Dedifferentiated amniotic fluid mesenchymal stem cell (primary cell): Measurements from ENCODE around the gene EPHA5.

Experiments
- DNase-seq: peaks from one replicate; pipeline ENCODE4 v3.0.0-alpha.2; 2016; ENCODE audit errors: extremely low spot score

The EPHA5 gene

DNA sequence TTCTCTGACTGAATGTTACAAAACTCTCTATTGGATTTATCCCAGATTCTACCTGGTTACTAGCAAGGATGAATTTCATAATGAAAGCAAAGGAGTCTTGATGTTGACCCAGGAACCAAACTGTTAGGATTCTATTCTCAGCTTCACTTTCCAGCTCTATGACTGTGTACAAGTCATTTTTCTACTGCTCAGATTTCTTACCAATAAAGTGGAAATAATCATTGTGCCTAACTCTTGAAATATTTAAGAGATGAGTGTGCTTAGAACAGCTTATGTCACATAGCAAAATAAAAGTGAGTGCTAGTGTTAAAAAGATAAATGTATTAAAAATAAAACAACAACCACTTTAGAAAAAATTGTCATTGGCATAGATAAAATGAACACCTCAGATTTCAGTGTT lies 45.6 kb downstream of the EPHA5 start:
- no peak for DNase-seq

DNA sequence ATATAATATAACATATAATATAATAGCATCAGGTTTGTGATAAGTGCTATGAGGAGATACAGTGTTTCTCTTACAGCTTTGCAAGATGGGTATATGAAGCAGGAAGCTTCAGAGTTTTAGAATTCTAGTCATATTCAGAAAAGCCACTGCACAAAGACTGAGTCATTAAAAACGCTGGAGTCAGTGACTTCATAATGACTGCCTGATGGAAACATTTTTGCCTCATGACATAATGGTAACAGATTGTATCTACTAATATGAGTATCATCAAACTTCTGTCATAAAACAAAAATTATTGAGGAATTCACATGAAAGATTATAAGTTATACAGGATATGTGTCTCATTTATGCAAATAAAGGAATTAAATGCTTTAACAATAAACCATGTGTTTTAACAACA lies 46.8 kb downstream of the EPHA5 start:
- DNase-seq: peak; percentile 88

DNA sequence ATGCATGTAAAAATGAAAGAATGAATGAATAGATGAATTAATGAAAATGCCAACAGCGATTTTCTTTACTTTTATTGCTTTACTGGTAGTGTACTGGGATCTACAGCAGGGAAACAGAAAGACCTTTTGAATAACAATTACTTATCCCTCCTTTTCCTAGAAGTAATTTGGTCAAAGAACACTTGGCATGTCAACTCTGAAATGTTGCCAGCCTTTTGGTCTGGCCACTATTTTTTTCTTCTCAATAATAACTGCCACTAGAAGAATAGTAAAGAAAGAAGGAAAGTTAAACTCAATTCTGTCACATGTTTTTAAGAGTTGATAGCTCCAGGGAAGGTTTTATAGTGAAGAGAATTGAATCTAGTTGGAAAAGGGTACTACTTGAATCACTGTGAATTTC lies 52.9 kb downstream of the EPHA5 start:
- DNase-seq: no peak

DNA sequence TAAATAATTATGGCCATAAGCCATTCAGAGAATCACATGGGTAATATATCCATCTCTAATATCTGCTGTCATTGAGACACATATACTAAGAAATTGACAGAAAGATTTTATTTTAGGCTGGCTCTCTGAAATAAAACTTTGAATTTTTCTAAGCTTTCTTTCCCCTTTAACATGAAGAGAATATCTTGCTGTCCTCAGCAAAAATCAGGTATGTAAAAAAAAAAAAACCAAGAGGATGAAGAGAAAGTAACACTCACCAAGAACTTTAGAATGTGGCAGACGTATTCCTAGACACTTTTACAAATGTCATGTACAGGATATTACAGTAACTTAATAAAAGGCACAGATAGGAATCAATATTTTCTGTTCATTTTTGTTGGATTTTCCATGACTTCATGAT lies 65.8 kb downstream of the EPHA5 start:
- DNase-seq: no peak

DNA sequence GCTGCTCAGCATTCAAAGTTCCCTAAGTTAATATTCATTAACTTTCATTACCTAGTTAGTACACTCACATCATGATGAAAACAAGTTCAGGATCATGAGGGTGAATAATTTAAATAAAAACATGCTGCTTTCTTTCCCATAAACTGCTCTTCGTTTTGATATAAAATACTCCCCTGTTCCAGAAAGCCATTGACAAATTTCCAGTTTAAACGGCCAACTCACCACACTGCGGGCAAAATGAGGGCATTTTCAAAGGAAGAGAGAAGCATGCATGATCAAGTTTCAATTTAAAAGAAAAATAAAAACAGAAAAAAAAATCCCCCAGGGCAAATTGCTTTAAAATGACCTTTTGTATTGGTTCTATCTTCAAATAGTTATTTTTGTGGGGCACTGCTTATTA lies 69.6 kb downstream of the EPHA5 start:
- DNase-seq: peak; percentile 26

DNA sequence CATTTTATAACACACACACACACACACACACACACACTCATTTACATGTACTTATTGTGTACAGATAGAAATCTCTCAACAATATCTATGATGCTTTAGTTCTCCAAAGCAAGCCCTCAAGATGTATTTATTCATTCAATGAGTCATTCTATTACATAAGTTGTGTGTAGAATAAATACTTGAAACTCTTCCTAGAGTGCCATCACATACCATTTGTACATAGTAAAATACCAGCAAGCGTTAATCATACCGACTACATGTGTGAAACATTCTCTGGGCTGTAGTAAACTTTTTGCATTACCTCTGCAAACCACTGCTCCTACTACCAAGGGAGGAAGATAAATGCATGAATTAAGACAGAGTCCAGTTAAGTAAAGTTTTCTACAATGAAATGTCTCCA lies 70.9 kb downstream of the EPHA5 start:
- no peak for DNase-seq

DNA sequence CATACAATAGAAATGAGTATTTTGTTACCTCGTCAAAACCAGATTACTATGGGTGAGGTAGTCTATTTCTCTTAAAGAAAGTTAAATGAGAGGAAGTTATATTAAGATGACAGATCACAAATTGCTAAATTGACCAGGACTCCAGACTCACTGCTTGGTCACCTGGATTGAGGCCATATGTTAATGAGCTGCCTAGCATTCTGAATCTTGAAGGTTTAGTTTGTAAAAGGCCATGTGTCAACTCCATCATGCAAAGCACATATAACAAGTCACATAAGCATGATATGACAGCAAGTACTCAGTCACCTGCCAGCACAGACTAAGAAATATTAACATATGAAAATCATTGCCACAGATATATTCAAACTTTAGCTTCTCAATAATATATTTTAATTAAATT lies 72.6 kb downstream of the EPHA5 start:
- DNase-seq: no peak

DNA sequence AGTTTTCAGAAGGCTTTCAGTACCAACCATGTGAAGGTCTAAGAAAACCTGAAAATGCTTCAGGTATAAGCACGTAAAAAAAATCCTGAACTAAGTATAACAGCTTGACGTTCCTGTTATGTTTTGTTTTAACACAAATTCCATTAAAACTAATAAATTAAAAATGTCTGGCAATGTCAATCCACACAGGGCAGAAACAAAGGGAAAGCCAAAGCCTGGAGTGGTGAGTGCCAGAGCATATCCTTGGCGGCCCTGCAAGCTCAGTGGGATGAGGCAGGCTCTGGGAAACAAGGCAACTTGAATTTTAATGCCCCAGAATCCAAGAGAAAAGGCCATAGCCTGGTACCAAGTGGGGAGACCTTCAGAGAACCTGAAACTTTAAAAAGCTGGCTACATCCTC lies 78.2 kb downstream of the EPHA5 start:
- DNase-seq: no peak

DNA sequence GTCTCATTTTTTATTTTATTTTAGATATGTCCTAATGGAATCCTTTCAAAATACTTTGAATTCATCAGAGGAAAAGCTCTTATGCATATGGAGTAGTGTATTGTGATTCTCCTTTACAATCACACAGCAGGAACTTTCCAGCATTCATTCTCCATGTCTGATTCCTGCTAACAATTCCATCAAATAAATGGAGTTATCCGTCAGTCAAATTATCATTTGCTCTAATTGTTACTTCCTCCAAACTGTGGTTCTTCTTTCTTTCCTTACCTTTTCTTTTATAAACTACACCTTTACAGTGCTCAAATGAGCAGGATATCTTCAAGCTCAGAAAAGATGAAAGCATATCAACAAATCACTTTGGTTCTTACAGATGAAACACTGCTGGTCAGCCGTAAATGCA lies 80.4 kb downstream of the EPHA5 start:
- no peak for DNase-seq

DNA sequence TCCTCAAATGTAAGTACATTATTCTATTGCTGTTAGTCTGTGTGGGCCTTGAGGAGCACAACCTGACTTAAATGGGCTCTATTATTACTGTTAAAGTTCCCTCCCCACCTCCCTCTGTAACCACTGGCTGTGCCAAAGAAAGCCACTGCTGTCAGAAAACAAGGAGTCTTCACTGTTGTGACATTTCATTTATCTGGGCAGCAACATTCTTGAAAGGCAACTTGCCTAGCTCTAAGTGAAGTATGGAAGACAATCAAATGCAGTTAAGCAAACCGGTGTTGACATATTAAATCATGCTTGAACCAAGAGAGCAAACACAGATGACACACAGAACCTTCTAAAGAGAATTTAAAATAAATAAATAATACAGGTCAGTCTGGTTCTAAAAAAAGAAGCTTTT lies 81.0 kb downstream of the EPHA5 start:
- no peak for DNase-seq

DNA sequence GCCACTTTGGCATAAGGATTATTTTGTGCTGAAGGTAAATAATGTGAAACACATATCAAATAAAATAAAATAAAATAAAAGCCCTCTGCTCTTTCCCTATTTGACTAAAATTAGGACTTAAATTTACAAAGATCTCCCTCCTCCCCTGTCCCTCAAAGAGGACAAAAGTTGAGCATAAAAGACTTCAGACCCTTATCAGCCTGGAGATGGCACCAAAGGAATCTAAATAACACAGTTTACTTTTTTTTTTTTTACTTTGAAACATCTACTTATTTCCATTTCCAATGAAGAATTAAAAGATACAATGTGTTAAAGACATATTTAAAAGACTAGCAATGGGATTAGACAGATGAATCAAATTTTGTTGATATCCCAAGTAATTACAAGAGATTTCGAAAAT lies 89.7 kb downstream of the EPHA5 start:
- DNase-seq: peak; percentile 23

DNA sequence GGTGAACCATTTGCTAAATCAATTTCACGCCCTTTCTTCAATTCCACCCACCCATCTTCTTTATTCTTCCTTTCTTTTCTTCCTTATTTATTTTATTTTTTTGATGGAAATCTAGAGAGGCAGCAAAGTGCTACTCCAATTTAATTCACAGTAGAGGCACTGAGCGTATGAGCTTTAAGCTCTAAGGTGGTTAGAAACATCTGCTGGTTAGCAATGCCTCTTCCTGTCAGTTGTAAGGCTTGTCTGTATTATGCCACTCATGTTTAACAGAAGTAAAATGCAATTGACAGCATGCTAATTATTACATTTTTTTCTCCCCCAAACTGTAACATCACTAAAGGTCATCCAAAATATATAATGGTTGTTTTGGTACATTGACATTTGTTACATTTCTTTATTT lies 103.8 kb downstream of the EPHA5 start:
- DNase-seq: no peak

DNA sequence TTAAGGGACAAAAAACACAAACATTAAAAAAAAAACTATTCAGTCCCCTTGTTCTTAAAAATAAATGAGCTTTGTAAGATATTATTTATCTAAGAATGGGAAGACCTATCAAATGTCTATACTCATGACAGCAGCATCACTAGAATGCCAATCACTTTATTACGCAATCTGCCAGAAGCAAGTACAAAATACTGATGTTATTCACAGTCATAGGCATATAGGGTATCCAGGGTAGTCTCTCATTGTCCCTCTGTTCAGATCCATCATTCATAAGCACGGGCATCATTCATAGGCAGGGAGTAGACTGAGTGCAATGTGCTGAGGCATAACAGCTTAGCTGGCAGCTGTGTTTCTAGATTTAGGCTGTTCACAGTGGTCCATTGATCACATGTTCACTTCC lies 109.1 kb downstream of the EPHA5 start:
- DNase-seq: no peak

DNA sequence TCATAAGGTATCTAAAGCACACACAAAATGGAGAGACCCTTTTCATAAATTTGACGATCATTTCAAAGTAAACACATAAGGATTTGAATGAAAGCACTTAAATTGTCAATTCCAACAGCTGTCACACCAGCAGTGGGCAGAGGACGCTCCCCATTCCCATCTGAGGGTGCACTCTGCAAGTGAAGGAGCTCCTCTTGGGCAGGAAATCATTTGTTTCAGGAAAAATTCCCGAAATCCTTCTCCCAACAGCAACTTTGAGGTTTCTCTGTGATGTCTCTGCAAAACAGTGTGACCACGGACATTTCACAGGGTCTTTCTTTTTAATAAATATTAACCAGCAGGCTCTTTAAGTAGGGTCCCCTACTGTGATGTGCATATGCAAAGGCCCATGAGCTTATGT lies 111.0 kb downstream of the EPHA5 start:
- DNase-seq: no peak

DNA sequence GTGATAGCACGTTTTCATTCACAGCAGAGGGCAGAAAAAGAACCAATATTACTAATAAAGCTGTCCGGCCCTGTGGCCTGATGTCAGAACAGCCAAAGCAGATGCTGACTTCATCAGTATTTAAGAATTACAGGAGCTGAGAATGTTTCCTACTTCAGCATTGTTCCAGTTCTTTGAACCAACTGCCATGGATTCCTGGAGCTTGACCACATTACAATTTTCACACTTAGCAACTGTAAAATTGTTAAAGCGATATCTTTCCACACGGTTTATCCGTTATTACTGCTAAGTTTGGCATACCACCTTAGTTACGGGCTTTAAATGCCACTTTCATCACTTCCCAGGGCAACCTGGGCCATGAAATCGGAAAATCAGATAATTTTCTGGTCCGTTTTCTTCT lies 118.2 kb downstream of the EPHA5 start:
- DNase-seq: no peak

DNA sequence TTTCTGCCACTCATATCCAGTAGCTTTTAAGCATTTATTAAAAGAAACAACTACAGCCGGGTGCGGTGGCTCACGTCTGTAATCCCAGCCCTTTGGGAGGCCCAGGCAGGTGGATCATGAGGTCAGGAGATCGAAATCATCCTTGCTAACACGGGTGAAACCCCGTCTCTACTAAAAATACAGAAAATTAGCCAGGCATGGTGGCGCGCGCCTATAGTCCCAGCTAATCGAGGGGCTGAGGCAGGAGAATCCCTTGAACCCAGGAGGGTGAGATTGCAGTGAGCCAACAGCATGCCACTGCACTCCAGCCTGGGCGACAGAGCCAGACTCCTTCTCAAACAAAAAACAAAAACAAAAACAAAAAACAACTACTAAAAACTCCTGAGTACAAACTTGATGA lies 119.8 kb downstream of the EPHA5 start:
- no peak for DNase-seq

DNA sequence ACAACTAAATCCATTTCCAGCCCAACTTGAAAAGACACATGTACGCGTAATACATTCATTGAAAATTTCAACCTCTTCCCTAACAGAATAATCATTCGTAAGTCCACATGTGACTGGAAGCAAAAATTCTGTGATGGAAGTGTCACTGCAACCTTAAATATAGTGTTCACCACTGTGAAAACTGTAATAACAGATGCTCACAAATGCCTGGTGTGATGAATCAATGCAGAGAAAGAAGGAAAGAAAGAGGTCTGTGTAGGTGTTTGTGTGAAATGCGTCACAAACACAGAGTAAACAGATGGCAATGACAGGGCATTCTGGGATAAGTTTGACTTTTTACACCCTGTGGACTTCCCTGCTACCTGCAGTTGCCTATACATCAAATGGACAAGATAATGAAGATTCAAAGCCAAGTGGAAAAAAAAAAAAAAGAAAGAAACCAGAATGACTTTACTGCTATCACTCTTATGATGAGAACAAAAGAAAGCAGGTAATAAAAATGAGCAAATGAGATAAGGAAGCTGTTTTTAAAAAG lies 123.3 kb downstream of the EPHA5 start:
- DNase-seq: no peak

DNA sequence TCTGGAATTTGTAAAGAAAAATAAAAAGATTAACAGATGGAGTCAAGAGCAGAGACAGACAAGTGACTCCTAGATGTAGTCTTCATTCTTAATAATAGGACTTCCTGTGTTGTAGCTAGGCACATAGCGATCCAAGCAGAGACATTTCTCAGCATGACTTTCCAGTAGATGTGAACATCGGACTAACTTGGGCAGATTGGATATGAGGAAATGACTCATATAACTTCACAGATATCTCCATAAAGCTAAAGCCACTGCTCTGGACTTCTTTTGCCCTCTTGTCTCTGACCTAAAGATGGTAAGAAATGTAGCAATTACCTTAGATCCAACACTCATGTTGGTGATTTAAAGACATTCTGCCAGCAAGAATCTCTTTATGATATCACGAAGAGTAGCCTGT lies 131.7 kb downstream of the EPHA5 start:
- no peak for DNase-seq

DNA sequence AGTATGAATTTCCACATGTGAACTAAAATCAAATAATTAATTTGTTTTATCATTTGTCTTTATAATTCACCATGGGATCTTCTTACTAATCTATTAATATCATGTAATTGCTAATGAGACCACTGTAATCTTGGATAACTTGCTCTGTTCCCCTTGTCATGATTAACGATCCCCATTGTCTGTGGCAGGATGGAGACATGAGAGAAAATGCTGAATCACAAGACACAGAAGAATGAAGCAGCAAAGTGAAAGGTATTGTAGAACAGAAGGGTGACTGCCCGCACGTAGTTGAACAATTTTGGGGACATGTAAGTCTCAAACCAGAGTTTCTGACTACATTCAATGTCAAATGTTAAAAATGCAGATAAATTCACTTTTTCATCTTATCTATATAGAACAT lies 135.2 kb downstream of the EPHA5 start:
- no peak for DNase-seq

DNA sequence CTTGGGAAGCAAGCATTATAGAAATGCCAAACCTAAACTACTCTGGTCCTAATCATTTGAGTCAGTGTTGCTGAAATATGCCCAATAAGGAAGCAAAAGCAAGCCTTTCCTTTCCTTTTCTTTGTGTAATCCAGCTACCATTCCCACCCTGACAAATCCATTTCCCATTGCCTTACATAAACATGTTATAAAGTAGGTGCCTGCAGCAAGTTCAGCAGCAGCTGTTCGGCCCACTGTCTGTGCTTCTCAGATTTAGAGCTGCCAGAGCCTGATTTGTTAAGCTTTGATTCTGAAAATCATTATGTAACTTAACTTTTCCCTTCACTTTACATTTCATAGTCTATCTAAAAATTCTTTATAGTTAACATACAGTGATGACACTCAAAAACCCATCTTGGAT lies 148.6 kb downstream of the EPHA5 start:
- DNase-seq: no peak

DNA sequence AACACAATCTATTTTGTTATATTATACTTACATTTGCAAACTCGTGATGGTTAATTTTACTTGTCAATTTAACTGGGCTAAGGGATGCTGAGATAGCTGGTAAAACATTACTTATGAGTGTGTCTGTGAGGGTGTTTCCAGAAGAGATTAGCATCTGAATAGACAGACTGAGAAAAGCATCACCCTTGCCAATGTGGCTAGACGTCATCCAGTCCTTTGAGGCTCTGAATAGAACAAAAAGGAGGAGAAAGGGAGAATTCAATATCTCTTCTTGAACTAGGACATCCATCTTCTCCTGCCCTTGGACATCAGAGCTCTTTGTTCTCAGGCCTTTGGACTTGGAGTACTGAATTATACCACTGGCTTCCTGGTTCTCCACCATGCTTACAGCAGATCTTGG lies 154.6 kb downstream of the EPHA5 start:
- DNase-seq: no peak

DNA sequence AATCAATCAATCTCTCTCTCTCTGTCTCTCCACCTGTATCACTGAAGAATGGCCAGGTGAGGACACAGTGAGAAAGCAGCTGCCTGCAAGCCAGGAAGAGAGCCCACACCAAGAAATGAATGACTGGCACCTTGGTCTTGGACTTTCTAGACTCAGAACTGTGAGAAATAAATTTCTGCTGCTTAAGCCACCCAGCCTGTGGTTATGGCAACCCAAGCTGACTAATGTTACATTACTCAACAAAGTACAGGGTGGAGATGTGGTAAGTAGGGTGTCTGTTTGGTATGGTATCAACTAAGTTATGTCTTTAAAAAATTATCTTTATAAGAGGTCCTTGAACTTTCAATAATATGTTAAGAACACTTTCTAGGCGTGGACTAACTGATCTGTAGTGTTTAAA lies 159.3 kb downstream of the EPHA5 start:
- peak; percentile 39 for DNase-seq

DNA sequence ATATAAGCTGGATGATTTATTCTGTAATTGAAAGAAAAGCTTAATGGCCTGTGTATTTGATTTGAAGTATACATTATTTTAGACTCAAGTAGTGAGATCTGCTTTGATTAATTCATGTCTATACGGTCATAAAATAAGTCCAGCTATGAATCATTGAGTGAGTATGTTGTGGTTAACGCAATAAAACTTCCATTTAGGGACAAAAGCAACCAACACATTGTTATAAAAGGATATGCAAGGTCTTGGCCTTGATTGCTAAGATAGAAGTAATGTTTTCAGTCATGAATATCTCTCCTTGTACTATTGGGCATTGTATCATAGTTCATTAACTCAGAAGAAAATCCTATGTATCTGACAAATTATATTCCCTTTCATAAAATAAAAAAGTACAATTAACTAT lies 162.1 kb downstream of the EPHA5 start:
- peak; percentile 25 for DNase-seq

DNA sequence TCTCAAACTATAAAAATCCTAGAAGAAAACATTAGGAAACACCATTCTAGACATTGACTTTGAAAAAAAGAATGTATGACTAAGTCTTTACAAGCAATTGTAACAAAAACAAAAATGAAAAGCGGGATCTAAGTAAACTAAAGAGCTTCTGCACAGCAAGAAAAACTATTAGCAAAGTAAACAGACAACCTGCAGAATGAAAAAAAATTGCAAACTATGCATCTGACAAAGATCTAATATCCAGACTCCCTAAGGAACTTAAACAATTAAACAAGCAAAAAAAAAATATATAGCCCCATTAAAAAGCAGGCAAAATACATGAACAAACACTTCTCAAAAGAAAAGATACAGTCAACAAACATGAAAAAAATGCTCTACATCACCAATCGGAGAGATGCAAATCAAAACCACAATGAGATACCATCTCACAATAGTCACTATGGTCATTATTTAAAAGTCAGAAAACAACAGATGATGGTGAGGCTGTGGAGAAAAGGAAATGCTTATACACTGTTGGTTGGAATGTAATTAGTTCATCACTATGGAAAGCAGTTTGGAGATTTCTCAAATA lies 168.1 kb downstream of the EPHA5 start:
- peak; percentile 61 for DNase-seq

DNA sequence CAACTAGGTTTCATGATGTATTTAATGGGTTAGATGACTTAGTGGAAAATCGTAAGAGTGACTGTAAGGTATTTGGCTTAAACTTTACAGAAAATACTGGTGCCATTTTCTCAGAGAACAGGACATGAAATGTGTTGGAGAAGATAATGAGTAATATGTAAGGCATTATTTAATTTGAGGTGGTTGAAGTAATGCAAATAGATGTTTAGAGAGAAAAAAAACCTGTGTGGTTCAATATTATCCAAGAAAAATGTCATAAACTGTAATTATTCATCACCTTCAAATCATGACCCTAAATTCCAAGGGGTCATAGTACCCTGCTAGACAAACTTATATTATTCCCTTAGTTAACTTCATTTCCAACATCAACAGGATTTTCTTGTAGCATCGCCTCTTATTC lies 171.7 kb downstream of the EPHA5 start:
- no peak for DNase-seq
